Calu3 (cell line): Measurements from ENCODE around the gene SLC25A17. TPM values are rescaled to one million over a fixed set of nuclear protein-coding genes. Genes with fewer than 3 reads are reported as not detected.
A peak's percentile ranks its signal among the peaks of the same experiment; 100 is the strongest.
"Not testable (repeated sequence)": the region's sequence is repeated elsewhere in the genome, so short reads cannot be mapped to it uniquely, and the experiment has no call there.

Source experiments
- Bru-seq: library from RNA; stranded (reverse); fragments of 400-500 nt; gene quantifications from one replicate; lab custom pipeline; 2021; lab: Mats Ljungman, UMichigan
- BruChase-seq, 2 experiments: library from RNA; stranded (reverse); fragments of 400-500 nt; gene quantifications; one replicate each; lab custom pipeline; 2021; lab: Mats Ljungman, UMichigan
- BruUV-seq: library from RNA; stranded (reverse); fragments of 400-500 nt; replicated peaks from 2 replicates; lab custom pipeline; 2021; lab: Mats Ljungman, UMichigan
- CTCF ChIA-PET: fragments of 300-600 bp; sonication (Branson Sonifier 250); formaldehyde crosslinking; loops from one replicate; lab custom pipeline; 2022; ENCODE audit warnings: antibody characterized with exemption; lab: Charles Lee
- DNase-seq: peaks from one replicate; pipeline ENCODE4 v3.0.0; 2022
- H3K27ac Mint-ChIP-seq: one replicate; pipeline ENCODE4 v1.8.0; 2022; ENCODE audit warnings: mixed read lengths; ENCODE audit not compliant: unreplicated experiment
- H3K27me3 Mint-ChIP-seq: one replicate; pipeline ENCODE4 v1.8.0; 2022; ENCODE audit warnings: mixed read lengths; ENCODE audit not compliant: unreplicated experiment
- H3K36me3 Mint-ChIP-seq: one replicate; pipeline ENCODE4 v1.8.0; 2022; ENCODE audit warnings: mild to moderate bottlenecking, moderate library complexity, mixed read lengths; ENCODE audit not compliant: insufficient read depth, unreplicated experiment
- H3K4me1 Mint-ChIP-seq: one replicate; pipeline ENCODE4 v1.8.0; 2022; ENCODE audit warnings: mild to moderate bottlenecking, low read depth, mixed read lengths; ENCODE audit not compliant: unreplicated experiment
- H3K4me3 Mint-ChIP-seq: one replicate; pipeline ENCODE4 v1.8.0; 2022; ENCODE audit warnings: mild to moderate bottlenecking, low read depth, moderate library complexity, mixed read lengths; ENCODE audit not compliant: unreplicated experiment
- H3K9me3 Mint-ChIP-seq: one replicate; pipeline ENCODE4 v1.8.0; 2022; ENCODE audit warnings: low read depth, mixed read lengths; ENCODE audit not compliant: unreplicated experiment
- CTCF ChIP-seq: fragments of 200-600 bp; IDR thresholded peaks from one replicate; pipeline ENCODE4 v1.8.0; 2022; ENCODE audit warnings: antibody characterized with exemption; ENCODE audit not compliant: unreplicated experiment
- intact Hi-C: fragments of 100-400 bp; cut with micrococcal nuclease; formaldehyde crosslinking; loops from one replicate; pipeline ENCODE4 v1.10.0; 2022; ENCODE audit not compliant: unreplicated experiment
- long read RNA-seq: library from polyadenylated mRNA; stranded (forward); transcript quantifications from one replicate; pipeline ENCODE4 v2.0.0, GENCODE V29; 2022
- total RNA-seq: library from RNA; stranded (reverse); gene quantifications from 2 replicates; pipeline ENCODE4 v1.2.3, GENCODE V29; 2022

The SLC25A17 gene
- total RNA-seq (20.7 and 24.3 TPM in 2 replicates), Bru-seq, nascent RNA (percentile 75 among the genes with signal in this experiment), BruChase-seq, experiment 1, labeled RNA remaining after a 6-hour chase (percentile 76 among the genes with signal in this experiment), BruChase-seq, experiment 2, labeled RNA remaining after a 2-hour chase (percentile 75 among the genes with signal in this experiment)
- long read RNA-seq, transcript SLC25A17-210 (9 exons, 2,262 nt): major isoform, 27 of 31 reads
- long read RNA-seq, partial matches to known transcripts: 1 of 31 reads
- long read RNA-seq, other reads (novel, unspliced or antisense): 2 of 31 reads

GRCh38 chr22:40818747-40819598, at the start of gene SLC25A17:
Gene SLC25A17, minus strand, starts transcription at chr22:40819346. Its CDS starts 98 bp downstream, at chr22:40819248.
- no TSS peak for BruUV-seq
- peak; percentile 91 for DNase-seq
- peaks cover 30% of the 10 kb centered on the region for H3K36me3 Mint-ChIP-seq
- peak within 1 kb of the TSS; percentile 63 for H3K27ac Mint-ChIP-seq
- H3K4me1 Mint-ChIP-seq: peaks cover 25% of the 10 kb centered on the region
- no peaks in the 10 kb centered on the region for H3K27me3 Mint-ChIP-seq
- no peaks in the 10 kb centered on the region for H3K9me3 Mint-ChIP-seq
- peak within 1 kb of the TSS; percentile 91 for H3K4me3 Mint-ChIP-seq
- CTCF ChIA-PET: interaction anchor here (0.5 to 1.1 kb wide), 7 partner anchors 10 to 126 kb away, joined by 3 to 5 read pairs (median 3); partner anchors contain the start of genes ST13 and XPNPEP3
- intact Hi-C loops: no loop called here
- TF ChIP-seq CTCF: peak; percentile 30

GRCh38 chr22:40868379-40868778, 49.2 kb upstream of the SLC25A17 start:
- H3K9me3 Mint-ChIP-seq, DNase-seq, H3K27ac Mint-ChIP-seq, H3K4me3 Mint-ChIP-seq, CTCF ChIA-PET, H3K4me1 Mint-ChIP-seq, BruUV-seq, intact Hi-C loops, H3K27me3 Mint-ChIP-seq: not testable (repeated sequence)
- peaks cover 12% of the 10 kb centered on the region for H3K36me3 Mint-ChIP-seq

- Mint-ChIP-seq H3K4me1 (no peaks in the 10 kb centered on the region), H3K9me3 (no peaks in the 10 kb centered on the region), H3K4me3 (no peak overlapping the region), H3K36me3 (peaks cover 12% of the 10 kb centered on the region), H3K27ac (peak overlapping the region; percentile 18), H3K27me3 (no peaks in the 10 kb centered on the region)
- intact Hi-C loops: no loop called here
- BruUV-seq: no TSS peak
- TF ChIP-seq CTCF: no peak
- DNase-seq: no peak
- CTCF ChIA-PET: interaction anchor here (0.8 kb wide), 1 partner anchor 56 kb away, joined by 3 read pairs; no protein-coding TSS in a partner anchor
Measured at GRCh38 chr22:40867109-40867508, 48.0 kb upstream of the SLC25A17 start.

GRCh38 chr22:40862537-40862936, 43.4 kb upstream of the SLC25A17 start:
- intact Hi-C loops: no loop called here
- Mint-ChIP-seq H3K4me3 (no peak overlapping the region), H3K4me1 (peaks cover 6% of the 10 kb centered on the region), H3K27ac (no peak overlapping the region), H3K9me3 (no peaks in the 10 kb centered on the region), H3K36me3 (peaks cover 28% of the 10 kb centered on the region), H3K27me3 (no peaks in the 10 kb centered on the region)
- DNase-seq: no peak
- TF ChIP-seq CTCF: no peak
- CTCF ChIA-PET: no interaction called here
- no TSS peak for BruUV-seq
